Calu3 (cell line): ENCODE measurements around the gene FSIP1. TPM values are rescaled to one million over a fixed set of nuclear protein-coding genes. Genes with fewer than 3 reads are reported as not detected.

ENCODE experiments used
- BruUV-seq: library from RNA; stranded (reverse); fragments of 400-500 nt; replicated peaks from 2 replicates; lab custom pipeline; 2021; lab: Mats Ljungman, UMichigan
- CTCF ChIA-PET: fragments of 300-600 bp; sonication (Branson Sonifier 250); formaldehyde crosslinking; loops from one replicate; lab custom pipeline; 2022; ENCODE audit warnings: antibody characterized with exemption; lab: Charles Lee
- DNase-seq: peaks from one replicate; pipeline ENCODE4 v3.0.0; 2022
- H3K27ac Mint-ChIP-seq: one replicate; pipeline ENCODE4 v1.8.0; 2022; ENCODE audit warnings: mixed read lengths; ENCODE audit not compliant: unreplicated experiment
- H3K27me3 Mint-ChIP-seq: one replicate; pipeline ENCODE4 v1.8.0; 2022; ENCODE audit warnings: mixed read lengths; ENCODE audit not compliant: unreplicated experiment
- H3K36me3 Mint-ChIP-seq: one replicate; pipeline ENCODE4 v1.8.0; 2022; ENCODE audit warnings: mild to moderate bottlenecking, moderate library complexity, mixed read lengths; ENCODE audit not compliant: insufficient read depth, unreplicated experiment
- H3K4me1 Mint-ChIP-seq: one replicate; pipeline ENCODE4 v1.8.0; 2022; ENCODE audit warnings: mild to moderate bottlenecking, low read depth, mixed read lengths; ENCODE audit not compliant: unreplicated experiment
- H3K4me3 Mint-ChIP-seq: one replicate; pipeline ENCODE4 v1.8.0; 2022; ENCODE audit warnings: mild to moderate bottlenecking, low read depth, moderate library complexity, mixed read lengths; ENCODE audit not compliant: unreplicated experiment
- H3K9me3 Mint-ChIP-seq: one replicate; pipeline ENCODE4 v1.8.0; 2022; ENCODE audit warnings: low read depth, mixed read lengths; ENCODE audit not compliant: unreplicated experiment
- intact Hi-C: fragments of 100-400 bp; cut with micrococcal nuclease; formaldehyde crosslinking; loops from one replicate; pipeline ENCODE4 v1.10.0; 2022; ENCODE audit not compliant: unreplicated experiment
- total RNA-seq: library from RNA; stranded (reverse); gene quantifications from 2 replicates; pipeline ENCODE4 v1.2.3, GENCODE V29; 2022
- TF ChIP-seq, protein P1 (sequence below): fragments of 200-600 bp; IDR thresholded peaks from one replicate; pipeline ENCODE4 v1.8.0; 2022; ENCODE audit warnings: antibody characterized with exemption; ENCODE audit not compliant: unreplicated experiment

Gene FSIP1
- total RNA-seq, 1 experiment from 2014 or later, result 0.28 TPM

GRCh38 chr15:39778021-39778420 lies 4.6 kb downstream of the FSIP1 start:
- H3K27ac Mint-ChIP-seq, result no peak overlapping the region
- H3K9me3 Mint-ChIP-seq, result no peaks in the 10 kb centered on the region
- no TSS peak for BruUV-seq
- peaks cover 8% of the 10 kb centered on the region for H3K4me1 Mint-ChIP-seq
- no peaks in the 10 kb centered on the region for H3K27me3 Mint-ChIP-seq
- no peak overlapping the region for H3K4me3 Mint-ChIP-seq
- intact Hi-C loops, result no loop called here
- TF ChIP-seq, protein P1, sequence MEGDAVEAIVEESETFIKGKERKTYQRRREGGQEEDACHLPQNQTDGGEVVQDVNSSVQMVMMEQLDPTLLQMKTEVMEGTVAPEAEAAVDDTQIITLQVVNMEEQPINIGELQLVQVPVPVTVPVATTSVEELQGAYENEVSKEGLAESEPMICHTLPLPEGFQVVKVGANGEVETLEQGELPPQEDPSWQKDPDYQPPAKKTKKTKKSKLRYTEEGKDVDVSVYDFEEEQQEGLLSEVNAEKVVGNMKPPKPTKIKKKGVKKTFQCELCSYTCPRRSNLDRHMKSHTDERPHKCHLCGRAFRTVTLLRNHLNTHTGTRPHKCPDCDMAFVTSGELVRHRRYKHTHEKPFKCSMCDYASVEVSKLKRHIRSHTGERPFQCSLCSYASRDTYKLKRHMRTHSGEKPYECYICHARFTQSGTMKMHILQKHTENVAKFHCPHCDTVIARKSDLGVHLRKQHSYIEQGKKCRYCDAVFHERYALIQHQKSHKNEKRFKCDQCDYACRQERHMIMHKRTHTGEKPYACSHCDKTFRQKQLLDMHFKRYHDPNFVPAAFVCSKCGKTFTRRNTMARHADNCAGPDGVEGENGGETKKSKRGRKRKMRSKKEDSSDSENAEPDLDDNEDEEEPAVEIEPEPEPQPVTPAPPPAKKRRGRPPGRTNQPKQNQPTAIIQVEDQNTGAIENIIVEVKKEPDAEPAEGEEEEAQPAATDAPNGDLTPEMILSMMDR, result no peak
- CTCF ChIA-PET, result no interaction called here
- H3K36me3 Mint-ChIP-seq, result peaks cover 5% of the 10 kb centered on the region
- no peak for DNase-seq

GRCh38 chr15:39777496-39777895 lies 5.1 kb downstream of the FSIP1 start:
- peaks cover under 1% of the 10 kb centered on the region for H3K36me3 Mint-ChIP-seq
- no peaks in the 10 kb centered on the region for H3K9me3 Mint-ChIP-seq
- no TSS peak for BruUV-seq
- no peaks in the 10 kb centered on the region for H3K27me3 Mint-ChIP-seq
- H3K4me1 Mint-ChIP-seq, result peaks cover 8% of the 10 kb centered on the region
- no peak overlapping the region for H3K4me3 Mint-ChIP-seq
- no peak for DNase-seq
- intact Hi-C loops, result no loop called here
- no peak overlapping the region for H3K27ac Mint-ChIP-seq
- CTCF ChIA-PET, result no interaction called here
- TF ChIP-seq, protein P1, result no peak

DNA sequence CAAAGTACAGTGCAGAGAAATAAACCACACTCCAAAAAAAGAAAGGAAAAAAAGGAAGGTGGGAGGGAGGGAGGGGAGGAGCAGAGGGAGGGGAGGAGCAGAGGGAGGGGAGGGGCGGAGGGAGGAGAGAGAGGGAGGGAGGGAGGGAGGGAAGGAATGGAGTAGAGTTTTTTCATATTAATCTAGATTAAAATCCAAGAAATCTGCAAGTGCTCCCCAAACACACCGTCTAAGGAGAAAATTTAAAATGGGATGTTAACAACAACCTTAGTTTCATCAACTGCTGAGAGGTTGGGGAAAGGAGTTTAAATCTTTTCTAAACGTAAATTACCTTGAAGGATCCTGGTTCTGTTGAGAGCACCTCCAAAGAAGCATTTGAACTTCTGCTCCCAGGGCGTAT lies 6.6 kb downstream of the FSIP1 start:
- H3K27me3 Mint-ChIP-seq, result no peaks in the 10 kb centered on the region
- BruUV-seq, result no TSS peak
- H3K4me1 Mint-ChIP-seq, result peaks cover 8% of the 10 kb centered on the region
- CTCF ChIA-PET, result no interaction called here
- TF ChIP-seq, protein P1, result no peak
- H3K4me3 Mint-ChIP-seq, result no peak overlapping the region
- intact Hi-C loops, result no loop called here
- no peak overlapping the region for H3K27ac Mint-ChIP-seq
- no peaks in the 10 kb centered on the region for H3K36me3 Mint-ChIP-seq
- H3K9me3 Mint-ChIP-seq, result no peaks in the 10 kb centered on the region
- no peak for DNase-seq

DNA sequence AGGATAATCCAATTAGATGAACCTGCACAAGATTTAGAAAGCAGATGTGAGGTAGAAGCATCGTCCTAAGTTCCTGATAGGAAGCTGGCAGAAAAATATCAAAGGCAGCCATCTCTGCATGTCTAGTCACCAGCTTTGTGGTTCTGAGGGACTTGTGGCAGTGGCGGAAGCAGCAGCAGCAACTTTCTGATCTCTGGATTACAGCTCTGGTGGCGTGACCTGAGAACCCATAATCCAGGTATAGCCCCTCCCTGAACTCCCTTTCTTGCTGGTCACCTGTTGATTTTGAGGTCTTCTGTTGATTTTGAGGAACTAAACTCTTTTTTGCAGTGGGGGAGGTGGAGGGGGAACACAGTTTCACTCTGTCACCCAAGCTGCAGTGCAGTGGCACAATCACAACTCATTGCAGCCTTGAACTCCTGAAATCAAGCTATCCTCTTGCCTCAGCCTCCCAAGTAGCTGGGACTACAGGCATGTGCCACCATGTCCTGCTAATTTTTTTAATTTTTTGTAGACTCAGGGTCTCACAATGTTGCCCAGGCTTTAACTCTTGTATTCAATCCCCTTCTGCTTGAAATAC lies 7.9 kb downstream of the FSIP1 start:
- TF ChIP-seq, protein P1, result no peak
- DNase-seq, result no peak
- Mint-ChIP-seq H3K36me3 (no peaks in the 10 kb centered on the region), H3K4me3 (no peak overlapping the region), H3K4me1 (peaks cover 8% of the 10 kb centered on the region), H3K27me3 (no peaks in the 10 kb centered on the region), H3K9me3 (no peaks in the 10 kb centered on the region), H3K27ac (no peak overlapping the region)
- CTCF ChIA-PET, result no interaction called here
- BruUV-seq, result no TSS peak
- intact Hi-C loops, result no loop called here
